GM21576 (cell line): ENCODE measurements around the gene KCNQ1OT1.

ENCODE experiments used
- ATAC-seq: cut with Tn5 transposase; IDR thresholded peaks from one replicate; pipeline ENCODE4 v1.9.1; 2021; ENCODE audit warnings: mild to moderate bottlenecking, moderate library complexity; ENCODE audit not compliant: unreplicated experiment

The KCNQ1OT1 gene

GRCh38 chr11:2669634-2670469 lies 29.9 kb downstream of the KCNQ1OT1 start:
- no peak for ATAC-seq

- ATAC-seq = no peak
Observed at GRCh38 chr11:2668876-2669275, 30.9 kb downstream of the KCNQ1OT1 start.

GRCh38 chr11:2667940-2668339 lies 31.9 kb downstream of the KCNQ1OT1 start:
- no peak for ATAC-seq

- no peak for ATAC-seq
Observed at GRCh38 chr11:2666828-2667570, 32.8 kb downstream of the KCNQ1OT1 start.

- no peak for ATAC-seq
Observed at GRCh38 chr11:2666401-2666741, 33.4 kb downstream of the KCNQ1OT1 start.

- ATAC-seq = no peak
Observed at GRCh38 chr11:2665526-2666400, 34.0 kb downstream of the KCNQ1OT1 start.

GRCh38 chr11:2664791-2665525 lies 34.8 kb downstream of the KCNQ1OT1 start:
- no peak for ATAC-seq

- no peak for ATAC-seq
Observed at GRCh38 chr11:2664376-2664775, 35.4 kb downstream of the KCNQ1OT1 start.

- ATAC-seq = no peak
Observed at GRCh38 chr11:2663915-2664314, 35.9 kb downstream of the KCNQ1OT1 start.

- no peak for ATAC-seq
Observed at GRCh38 chr11:2663506-2663905, 36.3 kb downstream of the KCNQ1OT1 start.

GRCh38 chr11:2662430-2663299 lies 37.1 kb downstream of the KCNQ1OT1 start:
- ATAC-seq = no peak

GRCh38 chr11:2662024-2662312 lies 37.8 kb downstream of the KCNQ1OT1 start:
- ATAC-seq = no peak

GRCh38 chr11:2661173-2662023 lies 38.4 kb downstream of the KCNQ1OT1 start:
- no peak for ATAC-seq

GRCh38 chr11:2660357-2660939 lies 39.3 kb downstream of the KCNQ1OT1 start:
- no peak for ATAC-seq

- no peak for ATAC-seq
Observed at GRCh38 chr11:2657697-2658284, 42.0 kb downstream of the KCNQ1OT1 start.

- ATAC-seq = no peak
Observed at GRCh38 chr11:2656859-2657258, 42.9 kb downstream of the KCNQ1OT1 start.

- ATAC-seq = no peak
Observed at GRCh38 chr11:2655834-2656622, 43.8 kb downstream of the KCNQ1OT1 start.
